Liver (tissue), 9 donors: Measurements from ENCODE around the gene GGACT. TPM values are rescaled to one million over a fixed set of nuclear protein-coding genes. Genes with fewer than 3 reads are reported as not detected.

Experiments
- DNase-seq: peaks from one replicate; pipeline ENCODE4 v3.0.0-alpha.2; 2017; ENCODE audit warnings: low spot score
- H3K27ac ChIP-seq, 2 donors: one replicate each; pipeline ENCODE4 v1.7.0; 2013; ENCODE audit warnings: inconsistent platforms in 2 of 2, low read length in 2 of 2, control low read depth in 1 of 2, low read depth in 1 of 2, mild to moderate bottlenecking in 1 of 2
- H3K27me3 ChIP-seq, 4 donors: one replicate each; pipeline versions ENCODE4 v1.6.1 to v1.7.0; 2013; ENCODE audit warnings: low read length in 3 of 4, inconsistent platforms in 1 of 4, mild to moderate bottlenecking in 1 of 4, moderate library complexity in 1 of 4; ENCODE audit not compliant: control insufficient read depth in 4 of 4, insufficient read depth in 4 of 4
- H3K36me3 ChIP-seq, 4 donors: one replicate each; pipeline versions ENCODE4 v1.6.1 to v1.7.0; 2013; ENCODE audit warnings: low read length in 3 of 4, mild to moderate bottlenecking in 3 of 4, low read depth in 1 of 4, moderate library complexity in 1 of 4; ENCODE audit not compliant: control insufficient read depth in 4 of 4, insufficient read depth in 3 of 4
- H3K4me1 ChIP-seq, 4 donors: one replicate each; pipeline versions ENCODE4 v1.6.1 to v1.7.0; 2013; ENCODE audit warnings: low read length in 3 of 4, mild to moderate bottlenecking in 3 of 4, moderate library complexity in 1 of 4; ENCODE audit not compliant: control insufficient read depth in 4 of 4, insufficient read depth in 4 of 4
- H3K4me3 ChIP-seq, 3 donors: one replicate each; pipeline versions ENCODE4 v1.6.1 to v1.7.0; 2013; ENCODE audit warnings: low read length in 3 of 3, control low read depth in 1 of 3, low read depth in 1 of 3, mild to moderate bottlenecking in 1 of 3
- H3K9ac ChIP-seq, 2 donors: one replicate each; pipeline ENCODE4 v1.7.0; 2013; ENCODE audit warnings: low read length in 2 of 2, mild to moderate bottlenecking in 2 of 2, moderate library complexity in 2 of 2, control low read depth in 1 of 2, low read depth in 1 of 2
- H3K9me3 ChIP-seq, 4 donors: one replicate each; pipeline versions ENCODE4 v1.6.1 to v1.7.0; 2013; ENCODE audit warnings: low read length in 3 of 4; ENCODE audit not compliant: control insufficient read depth in 4 of 4
- ATF3 ChIP-seq: IDR thresholded peaks from 2 replicates; pipeline ENCODE4 v1.6.1; 2016; ENCODE audit warnings: antibody characterized with exemption
- EGR1 ChIP-seq, 2 donors: IDR thresholded peaks; 2 replicates each; pipeline ENCODE4 v1.6.1; 2016 to 2018; ENCODE audit warnings: antibody characterized with exemption in 2 of 2, low read depth in 2 of 2
- FOXA1 ChIP-seq: IDR thresholded peaks from 2 replicates; pipeline ENCODE4 v1.6.1; 2016; ENCODE audit warnings: antibody characterized with exemption
- FOXA2 ChIP-seq: IDR thresholded peaks from 2 replicates; pipeline ENCODE4 v1.6.1; 2016; ENCODE audit warnings: antibody characterized with exemption
- GABPA ChIP-seq, 2 donors: IDR thresholded peaks in 1 of 2; conservative IDR thresholded peaks in 1 of 2; 2 replicates each; pipeline ENCODE4 v1.6.1; 2016; ENCODE audit warnings: antibody characterized with exemption in 2 of 2, mild to moderate bottlenecking in 1 of 2, moderate library complexity in 1 of 2
- HNF4A ChIP-seq, 2 donors: conservative IDR thresholded peaks; 2 replicates each; pipeline ENCODE4 v1.6.1; 2016; ENCODE audit warnings: antibody characterized with exemption in 2 of 2, mild to moderate bottlenecking in 2 of 2
- HNF4G ChIP-seq: IDR thresholded peaks from 2 replicates; pipeline ENCODE4 v1.6.1; 2016; ENCODE audit warnings: antibody characterized with exemption
- JUND ChIP-seq, 2 donors: IDR thresholded peaks; 2 replicates each; pipeline ENCODE4 v1.6.1; 2016; ENCODE audit warnings: antibody characterized with exemption in 2 of 2
- MAX ChIP-seq: IDR thresholded peaks from 2 replicates; pipeline ENCODE4 v1.6.1; 2016; ENCODE audit warnings: antibody characterized with exemption
- NR2F2 ChIP-seq: IDR thresholded peaks from 2 replicates; pipeline ENCODE4 v1.6.1; 2016; ENCODE audit warnings: antibody characterized with exemption
- RAD21 ChIP-seq, 2 donors: IDR thresholded peaks; 2 replicates each; pipeline ENCODE4 v1.6.1; 2016; ENCODE audit warnings: antibody characterized with exemption in 2 of 2, mild to moderate bottlenecking in 2 of 2
- RXRA ChIP-seq, 2 donors: IDR thresholded peaks; 2 replicates each; pipeline ENCODE4 v1.6.1; 2017 to 2018; ENCODE audit warnings: antibody characterized with exemption in 2 of 2, mild to moderate bottlenecking in 1 of 2
- SP1 ChIP-seq: IDR thresholded peaks from 2 replicates; pipeline ENCODE4 v1.6.1; 2018; ENCODE audit warnings: antibody characterized with exemption, mild to moderate bottlenecking
- TAF1 ChIP-seq: conservative IDR thresholded peaks from 2 replicates; pipeline ENCODE4 v1.6.1; 2016; ENCODE audit warnings: antibody characterized with exemption, mild to moderate bottlenecking
- YY1 ChIP-seq: IDR thresholded peaks from 2 replicates; pipeline ENCODE4 v1.6.1; 2016; ENCODE audit warnings: antibody characterized with exemption, mild to moderate bottlenecking
- WGBS: extraction: QIAGEN DNeasy Blood & Tissue Kit; methylation state at CpG from one replicate; pipeline ENCODE4 v1.1.7; 2013; 5-methylcytosine and 5-hydroxymethylcytosine counted together
- polyA plus RNA-seq, 2 donors: library from polyadenylated mRNA; stranded (reverse) in 1 of 2; unstranded in 1 of 2; fragments of 200-250 nt in 1 of 2; fragments of >200 nt in 1 of 2; fragmentation: Nextera tagmentation in 1 of 2; extraction: Ambion mirVana in 1 of 2; gene quantifications; one replicate each; pipeline versions ENCODE4 v1.2.1 to v1.2.3, GENCODE V29; 2013 to 2015
- total RNA-seq, 2 donors: library from RNA; depleted of rRNA; stranded (reverse); fragments of >200 nt; gene quantifications; one replicate each; pipeline ENCODE4 v1.2.3, GENCODE V29; 2014
- TF ChIP-seq, protein P1 (sequence below): IDR thresholded peaks from 2 replicates; pipeline ENCODE4 v1.6.1; 2016; ENCODE audit warnings: antibody characterized with exemption, mild to moderate bottlenecking
- TF ChIP-seq, protein P2 (sequence below): fragments of 150-350 bp; IDR thresholded peaks from 2 replicates; pipeline ENCODE4 v1.5.1; 2017; ENCODE audit warnings: improper control_type of control experiment, low read depth, low read length; ENCODE audit not compliant: missing input control
- TF ChIP-seq, protein P3 (sequence below): IDR thresholded peaks from 2 replicates; pipeline ENCODE4 v1.6.1; 2016; ENCODE audit warnings: antibody characterized with exemption
- donor health status: healthy.
- donor health status: healthy.
- donor health status: healthy.
- donor health status: healthy.
- donor health status: healthy.

GGACT gene
- total and polyA plus RNA-seq, 4 donors, result 2.5 to 6.3 (median 4.1) TPM

DNA sequence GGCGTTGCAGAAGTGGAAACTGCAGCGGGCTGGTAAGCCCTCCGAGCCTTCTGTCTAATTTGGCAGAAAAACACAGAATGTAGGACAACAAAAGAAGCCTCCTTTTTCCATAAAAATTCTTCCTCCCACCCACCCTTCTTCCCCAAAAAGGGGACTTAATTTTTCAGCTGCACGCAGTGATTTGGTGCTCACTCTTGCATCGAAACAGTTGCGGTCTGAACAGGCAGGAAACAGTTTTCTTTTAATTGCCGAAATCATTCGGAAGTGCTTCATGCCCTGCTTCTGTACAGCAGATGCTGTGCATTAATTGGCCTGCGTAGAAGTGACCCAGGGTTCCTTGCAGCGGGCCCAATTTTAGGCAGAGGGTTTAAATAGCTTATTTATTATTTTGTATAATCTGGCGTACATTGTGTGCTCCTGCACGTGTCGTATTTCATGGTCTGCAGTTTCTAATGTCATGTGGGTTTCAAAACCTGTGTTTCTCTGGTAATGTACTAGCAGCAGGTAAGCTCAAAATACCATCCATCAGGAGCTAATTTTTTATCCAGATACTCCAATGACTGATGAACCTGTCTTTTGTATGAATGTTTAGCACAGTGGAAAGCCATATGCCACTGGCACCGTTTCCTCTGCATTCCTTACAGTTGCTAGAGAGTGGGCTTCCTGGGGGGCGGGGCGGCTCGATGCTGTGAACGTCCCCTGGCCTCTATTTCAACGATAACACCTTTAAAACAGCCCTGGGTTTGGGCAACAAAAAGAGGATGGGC is 66.6 kb downstream of the GGACT start:
- Histone ChIP-seq H3K4me3 (no peak overlapping the region), H3K4me1 (peaks cover 12 to 67% (median 45%) of the 10 kb centered on the region in 4 donors), H3K27ac (no peak overlapping the region), H3K9ac (no peak overlapping the region), H3K27me3 (no peaks in the 10 kb centered on the region), H3K9me3 (no peaks in the 10 kb centered on the region), H3K36me3 (peaks cover 0 to under 1% (median 0%) of the 10 kb centered on the region in 4 donors)
- no peak for DNase-seq
- TF ChIP-seq, protein P1, sequence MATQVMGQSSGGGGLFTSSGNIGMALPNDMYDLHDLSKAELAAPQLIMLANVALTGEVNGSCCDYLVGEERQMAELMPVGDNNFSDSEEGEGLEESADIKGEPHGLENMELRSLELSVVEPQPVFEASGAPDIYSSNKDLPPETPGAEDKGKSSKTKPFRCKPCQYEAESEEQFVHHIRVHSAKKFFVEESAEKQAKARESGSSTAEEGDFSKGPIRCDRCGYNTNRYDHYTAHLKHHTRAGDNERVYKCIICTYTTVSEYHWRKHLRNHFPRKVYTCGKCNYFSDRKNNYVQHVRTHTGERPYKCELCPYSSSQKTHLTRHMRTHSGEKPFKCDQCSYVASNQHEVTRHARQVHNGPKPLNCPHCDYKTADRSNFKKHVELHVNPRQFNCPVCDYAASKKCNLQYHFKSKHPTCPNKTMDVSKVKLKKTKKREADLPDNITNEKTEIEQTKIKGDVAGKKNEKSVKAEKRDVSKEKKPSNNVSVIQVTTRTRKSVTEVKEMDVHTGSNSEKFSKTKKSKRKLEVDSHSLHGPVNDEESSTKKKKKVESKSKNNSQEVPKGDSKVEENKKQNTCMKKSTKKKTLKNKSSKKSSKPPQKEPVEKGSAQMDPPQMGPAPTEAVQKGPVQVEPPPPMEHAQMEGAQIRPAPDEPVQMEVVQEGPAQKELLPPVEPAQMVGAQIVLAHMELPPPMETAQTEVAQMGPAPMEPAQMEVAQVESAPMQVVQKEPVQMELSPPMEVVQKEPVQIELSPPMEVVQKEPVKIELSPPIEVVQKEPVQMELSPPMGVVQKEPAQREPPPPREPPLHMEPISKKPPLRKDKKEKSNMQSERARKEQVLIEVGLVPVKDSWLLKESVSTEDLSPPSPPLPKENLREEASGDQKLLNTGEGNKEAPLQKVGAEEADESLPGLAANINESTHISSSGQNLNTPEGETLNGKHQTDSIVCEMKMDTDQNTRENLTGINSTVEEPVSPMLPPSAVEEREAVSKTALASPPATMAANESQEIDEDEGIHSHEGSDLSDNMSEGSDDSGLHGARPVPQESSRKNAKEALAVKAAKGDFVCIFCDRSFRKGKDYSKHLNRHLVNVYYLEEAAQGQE, result no peak
- TF ChIP-seq HNF4A (conservative IDR thresholded peaks at IDR 0.05), result no peak
- 90% methylated on average over 19 of the region's 19 CpGs for WGBS

DNA sequence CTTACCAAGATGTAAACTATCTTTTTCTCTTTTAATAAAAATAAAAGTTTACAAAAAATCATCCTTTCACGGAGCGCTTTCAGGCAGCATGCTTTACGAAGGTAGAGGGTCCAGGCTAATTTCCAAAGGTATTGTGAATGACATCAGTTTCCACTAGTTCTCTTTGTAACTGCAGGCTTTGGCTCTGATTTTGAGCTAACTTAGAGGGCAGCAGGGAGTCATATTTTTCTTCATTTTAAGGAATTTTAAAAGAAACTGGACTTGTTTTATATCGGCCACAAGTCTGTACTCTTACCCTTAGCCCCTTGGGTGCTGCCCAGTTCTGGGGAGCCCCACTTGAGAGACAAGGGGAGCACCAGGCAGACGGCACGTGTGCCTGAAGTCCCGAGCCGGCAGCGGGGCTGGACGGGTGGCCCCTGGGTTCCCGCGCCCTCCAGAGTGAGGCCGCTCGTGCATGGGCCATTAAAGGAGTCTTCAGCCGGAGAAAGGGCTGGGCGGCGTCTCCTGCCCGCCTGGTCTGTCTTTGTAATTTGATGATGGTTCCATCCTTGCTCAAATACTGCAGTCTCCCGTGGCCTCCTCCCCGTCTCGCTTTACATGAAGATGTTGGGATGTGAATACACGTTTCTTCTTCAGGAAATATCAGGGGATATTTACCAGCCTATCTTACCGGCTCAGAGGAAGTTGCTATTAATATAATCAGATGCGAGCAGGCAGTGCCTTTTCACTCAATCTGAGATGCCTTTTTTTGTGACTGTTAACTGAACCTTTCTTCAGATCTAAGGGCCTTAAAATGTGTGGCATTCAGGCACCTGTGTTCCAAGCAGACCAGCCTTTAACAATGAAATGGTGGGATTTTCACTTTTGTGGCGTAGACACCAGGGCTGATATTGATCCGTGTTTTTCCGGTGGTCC is 67.4 kb downstream of the GGACT start:
- 88% methylated on average over 27 of the region's 27 CpGs for WGBS

More for the DNA sequence above, 67.4 kb downstream of the GGACT start:
- H3K4me3 ChIP-seq, result no peak overlapping the region
- H3K4me1 ChIP-seq, result peaks cover 12 to 67% (median 50%) of the 10 kb centered on the region in 4 donors
- no peak for DNase-seq
- TF ChIP-seq HNF4A (conservative IDR thresholded peaks at IDR 0.05) (no peak), MAX (no peak), NR2F2 (no peak), JUND (IDR thresholded peaks at IDR 0.05) (no peak), RAD21 (IDR thresholded peaks at IDR 0.05) (no peak), SP1 (no peak), EGR1 (IDR thresholded peaks at IDR 0.05; ENCODE audit: low read depth in 2 of 2) (no peak), RXRA (IDR thresholded peaks at IDR 0.05) (no peak), YY1 (no peak), GABPA (IDR thresholded peaks at IDR 0.05 in 1 of 2, conservative IDR thresholded peaks at IDR 0.05 in 1 of 2) (no peak), ATF3 (no peak), FOXA2 (no peak), TAF1 (no peak), HNF4G (no peak), FOXA1 (no peak)
- TF ChIP-seq, protein P2, sequence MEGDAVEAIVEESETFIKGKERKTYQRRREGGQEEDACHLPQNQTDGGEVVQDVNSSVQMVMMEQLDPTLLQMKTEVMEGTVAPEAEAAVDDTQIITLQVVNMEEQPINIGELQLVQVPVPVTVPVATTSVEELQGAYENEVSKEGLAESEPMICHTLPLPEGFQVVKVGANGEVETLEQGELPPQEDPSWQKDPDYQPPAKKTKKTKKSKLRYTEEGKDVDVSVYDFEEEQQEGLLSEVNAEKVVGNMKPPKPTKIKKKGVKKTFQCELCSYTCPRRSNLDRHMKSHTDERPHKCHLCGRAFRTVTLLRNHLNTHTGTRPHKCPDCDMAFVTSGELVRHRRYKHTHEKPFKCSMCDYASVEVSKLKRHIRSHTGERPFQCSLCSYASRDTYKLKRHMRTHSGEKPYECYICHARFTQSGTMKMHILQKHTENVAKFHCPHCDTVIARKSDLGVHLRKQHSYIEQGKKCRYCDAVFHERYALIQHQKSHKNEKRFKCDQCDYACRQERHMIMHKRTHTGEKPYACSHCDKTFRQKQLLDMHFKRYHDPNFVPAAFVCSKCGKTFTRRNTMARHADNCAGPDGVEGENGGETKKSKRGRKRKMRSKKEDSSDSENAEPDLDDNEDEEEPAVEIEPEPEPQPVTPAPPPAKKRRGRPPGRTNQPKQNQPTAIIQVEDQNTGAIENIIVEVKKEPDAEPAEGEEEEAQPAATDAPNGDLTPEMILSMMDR, result no peak
- TF ChIP-seq, protein P1, result no peak
- TF ChIP-seq, protein P3, sequence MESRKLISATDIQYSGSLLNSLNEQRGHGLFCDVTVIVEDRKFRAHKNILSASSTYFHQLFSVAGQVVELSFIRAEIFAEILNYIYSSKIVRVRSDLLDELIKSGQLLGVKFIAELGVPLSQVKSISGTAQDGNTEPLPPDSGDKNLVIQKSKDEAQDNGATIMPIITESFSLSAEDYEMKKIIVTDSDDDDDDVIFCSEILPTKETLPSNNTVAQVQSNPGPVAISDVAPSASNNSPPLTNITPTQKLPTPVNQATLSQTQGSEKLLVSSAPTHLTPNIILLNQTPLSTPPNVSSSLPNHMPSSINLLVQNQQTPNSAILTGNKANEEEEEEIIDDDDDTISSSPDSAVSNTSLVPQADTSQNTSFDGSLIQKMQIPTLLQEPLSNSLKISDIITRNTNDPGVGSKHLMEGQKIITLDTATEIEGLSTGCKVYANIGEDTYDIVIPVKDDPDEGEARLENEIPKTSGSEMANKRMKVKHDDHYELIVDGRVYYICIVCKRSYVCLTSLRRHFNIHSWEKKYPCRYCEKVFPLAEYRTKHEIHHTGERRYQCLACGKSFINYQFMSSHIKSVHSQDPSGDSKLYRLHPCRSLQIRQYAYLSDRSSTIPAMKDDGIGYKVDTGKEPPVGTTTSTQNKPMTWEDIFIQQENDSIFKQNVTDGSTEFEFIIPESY, result no peak
- no peak overlapping the region for H3K9ac ChIP-seq
- no peaks in the 10 kb centered on the region for H3K9me3 ChIP-seq
- no peaks in the 10 kb centered on the region for H3K36me3 ChIP-seq
- H3K27ac ChIP-seq, result no peak overlapping the region
- no peaks in the 10 kb centered on the region for H3K27me3 ChIP-seq
